BE2C (cell line): ENCODE data around the gene EEF1A2.

Experiments
- DNase-seq: peaks from one replicate; pipeline ENCODE4 v3.0.0-alpha.2; 2020
- H3K27me3 ChIP-seq: fragments of 250-450 bp; sonication (Bioruptor Pico); 2 replicates; pipeline ENCODE4 v1.5.1; 2020; ENCODE audit warnings: mild to moderate bottlenecking
- H3K36me3 ChIP-seq: fragments of 250-450 bp; sonication (Bioruptor Pico); 2 replicates; pipeline ENCODE4 v1.5.1; 2020; ENCODE audit warnings: mild to moderate bottlenecking
- H3K4me1 ChIP-seq: fragments of 250-450 bp; sonication (Bioruptor Pico); 2 replicates; pipeline ENCODE4 v1.5.1; 2020
- H3K4me3 ChIP-seq: 2 replicates; pipeline ENCODE4 v1.5.1; 2011; ENCODE audit warnings: low read depth, low read length
- H3K9me3 ChIP-seq: fragments of 250-450 bp; sonication (Bioruptor Pico); 2 replicates; pipeline ENCODE4 v1.5.1; 2020
- TF ChIP-seq, protein P1 (sequence below): IDR thresholded peaks from 2 replicates; pipeline ENCODE4 v1.5.1; 2012; ENCODE audit warnings: mild to moderate bottlenecking, low read depth, low read length

EEF1A2 gene

DNA sequence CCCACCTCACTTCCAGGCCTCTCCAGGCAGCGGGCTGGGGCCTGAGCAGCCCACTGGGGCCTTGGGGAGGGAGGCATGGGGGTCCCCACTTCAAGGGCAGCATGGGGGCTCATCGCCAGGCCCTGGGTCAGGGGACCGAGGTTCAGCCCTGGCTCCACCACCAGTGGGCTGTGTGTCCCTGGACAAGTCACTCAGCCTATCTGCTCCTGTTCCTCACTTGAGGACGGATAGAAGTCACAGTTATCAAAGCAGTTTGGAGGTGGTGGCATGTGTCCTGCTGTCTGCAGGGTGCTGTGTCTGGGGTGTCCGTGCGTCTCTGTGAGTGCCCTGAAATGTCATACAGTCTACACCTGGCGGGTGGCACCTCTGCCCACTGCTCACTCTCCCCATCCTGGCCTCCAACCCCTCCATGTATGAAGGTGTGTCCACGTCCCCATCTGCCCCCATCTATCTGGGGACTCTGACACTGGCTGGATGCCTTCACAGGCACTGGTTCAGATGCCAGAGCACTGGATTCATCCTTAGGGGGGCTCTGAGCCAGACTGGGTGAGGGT is 3.6 kb downstream of the EEF1A2 start:
- H3K9me3 ChIP-seq, result no peaks in the 10 kb centered on the region

GRCh38 chr20:63494420-63495166 is 4.3 kb downstream of the EEF1A2 start:
- Histone ChIP-seq H3K36me3 (peaks cover 74% of the 10 kb centered on the region), H3K27me3 (no peaks in the 10 kb centered on the region)

More for the DNA sequence above, 3.6 kb downstream of the EEF1A2 start:
- H3K27me3 ChIP-seq, result no peaks in the 10 kb centered on the region
- peaks cover 15% of the 10 kb centered on the region for H3K4me1 ChIP-seq
- DNase-seq, result no peak
- no peak overlapping the region for H3K4me3 ChIP-seq
- TF ChIP-seq, protein P1, sequence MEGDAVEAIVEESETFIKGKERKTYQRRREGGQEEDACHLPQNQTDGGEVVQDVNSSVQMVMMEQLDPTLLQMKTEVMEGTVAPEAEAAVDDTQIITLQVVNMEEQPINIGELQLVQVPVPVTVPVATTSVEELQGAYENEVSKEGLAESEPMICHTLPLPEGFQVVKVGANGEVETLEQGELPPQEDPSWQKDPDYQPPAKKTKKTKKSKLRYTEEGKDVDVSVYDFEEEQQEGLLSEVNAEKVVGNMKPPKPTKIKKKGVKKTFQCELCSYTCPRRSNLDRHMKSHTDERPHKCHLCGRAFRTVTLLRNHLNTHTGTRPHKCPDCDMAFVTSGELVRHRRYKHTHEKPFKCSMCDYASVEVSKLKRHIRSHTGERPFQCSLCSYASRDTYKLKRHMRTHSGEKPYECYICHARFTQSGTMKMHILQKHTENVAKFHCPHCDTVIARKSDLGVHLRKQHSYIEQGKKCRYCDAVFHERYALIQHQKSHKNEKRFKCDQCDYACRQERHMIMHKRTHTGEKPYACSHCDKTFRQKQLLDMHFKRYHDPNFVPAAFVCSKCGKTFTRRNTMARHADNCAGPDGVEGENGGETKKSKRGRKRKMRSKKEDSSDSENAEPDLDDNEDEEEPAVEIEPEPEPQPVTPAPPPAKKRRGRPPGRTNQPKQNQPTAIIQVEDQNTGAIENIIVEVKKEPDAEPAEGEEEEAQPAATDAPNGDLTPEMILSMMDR, result no peak
- peaks cover 68% of the 10 kb centered on the region for H3K36me3 ChIP-seq

GRCh38 chr20:63494084-63494419 is 4.8 kb downstream of the EEF1A2 start:
- peaks cover 6% of the 10 kb centered on the region; the same call in 1 of the 2 replicates for H3K4me1 ChIP-seq
- H3K27me3 ChIP-seq, result no peaks in the 10 kb centered on the region
- H3K36me3 ChIP-seq, result peaks cover 80% of the 10 kb centered on the region
- TF ChIP-seq, protein P1, result no peak
- H3K9me3 ChIP-seq, result no peaks in the 10 kb centered on the region
- H3K4me3 ChIP-seq, result no peak overlapping the region
- no peak for DNase-seq

More at GRCh38 chr20:63494420-63495166, 4.3 kb downstream of the EEF1A2 start:
- Histone ChIP-seq H3K9me3 (no peaks in the 10 kb centered on the region), H3K4me3 (no peak overlapping the region), H3K4me1 (peaks cover 9% of the 10 kb centered on the region)
- TF ChIP-seq, protein P1, result no peak
- no peak for DNase-seq

DNA sequence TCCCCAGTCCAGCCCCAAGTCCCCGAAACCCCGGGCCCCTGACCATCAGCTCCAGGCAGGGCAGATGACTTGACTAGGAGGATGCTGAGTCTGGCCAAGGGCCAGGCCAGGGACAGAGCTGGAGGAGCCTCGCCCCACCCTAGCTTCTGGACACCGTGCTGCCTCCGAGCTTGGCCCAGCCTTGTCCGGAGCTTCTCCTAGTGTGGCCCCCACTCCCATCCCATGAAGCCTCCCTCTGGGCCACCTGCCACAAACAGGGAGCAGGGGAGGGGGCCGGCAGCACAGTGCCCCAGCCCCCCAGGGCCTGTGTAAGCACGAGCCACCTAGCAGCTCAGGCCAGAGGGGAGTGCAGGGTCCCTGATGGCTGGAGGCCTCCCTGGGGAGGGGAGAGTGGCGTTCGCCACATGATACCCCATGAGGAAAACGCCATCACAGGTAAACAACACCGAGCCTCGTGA is 5.3 kb downstream of the EEF1A2 start:
- DNase-seq, result no peak
- Histone ChIP-seq H3K4me1 (peaks cover 6% of the 10 kb centered on the region; the same call in 1 of the 2 replicates), H3K9me3 (no peaks in the 10 kb centered on the region), H3K27me3 (no peaks in the 10 kb centered on the region), H3K36me3 (peaks cover 84% of the 10 kb centered on the region), H3K4me3 (no peak overlapping the region)
- TF ChIP-seq, protein P1, result no peak

- peaks cover 87% of the 10 kb centered on the region for H3K36me3 ChIP-seq
- DNase-seq, result no peak
Measured at GRCh38 chr20:63492982-63493381, 5.9 kb downstream of the EEF1A2 start.

DNA sequence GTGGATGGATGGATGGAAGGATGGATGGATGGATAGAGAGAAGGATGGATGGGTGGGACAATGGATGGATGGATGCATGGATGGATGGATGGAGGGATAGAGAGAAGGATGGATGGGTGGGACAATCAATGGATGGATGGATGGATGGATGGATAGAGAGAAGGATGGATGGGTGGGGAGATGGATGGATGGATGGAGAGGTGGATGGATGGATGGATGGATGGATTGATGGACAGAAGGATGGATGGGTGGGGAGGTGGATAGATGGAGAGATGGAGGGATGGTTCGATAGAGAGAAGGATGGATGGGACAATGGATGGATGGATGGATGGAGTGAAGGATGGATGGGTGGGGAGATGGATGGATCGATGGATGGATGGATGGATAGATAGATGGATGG is 6.4 kb downstream of the EEF1A2 start:
- no peak for DNase-seq
- Histone ChIP-seq H3K27me3 (no peaks in the 10 kb centered on the region), H3K36me3 (peaks cover 86% of the 10 kb centered on the region)

More at GRCh38 chr20:63492982-63493381, 5.9 kb downstream of the EEF1A2 start:
- Histone ChIP-seq H3K9me3 (no peaks in the 10 kb centered on the region), H3K4me3 (no peak overlapping the region), H3K27me3 (no peaks in the 10 kb centered on the region), H3K4me1 (peaks cover 6% of the 10 kb centered on the region; the same call in 1 of the 2 replicates)
- TF ChIP-seq, protein P1, result no peak

More for the DNA sequence above, 6.4 kb downstream of the EEF1A2 start:
- Histone ChIP-seq H3K4me1 (peaks cover 6% of the 10 kb centered on the region; the same call in 1 of the 2 replicates), H3K9me3 (no peaks in the 10 kb centered on the region), H3K4me3 (no peak overlapping the region)
- TF ChIP-seq, protein P1, result no peak
